HG03432 (cell line): Measurements from ENCODE around the gene TSN.
"Not testable (repeated sequence)": the region's sequence is repeated elsewhere in the genome, so short reads cannot be mapped to it uniquely, and the experiment has no call there.

Source experiments
- ATAC-seq: cut with Tn5 transposase; IDR thresholded peaks from one replicate; pipeline ENCODE4 v1.9.1; 2021; ENCODE audit warnings: mild to moderate bottlenecking, moderate library complexity; ENCODE audit not compliant: unreplicated experiment

Gene TSN

DNA sequence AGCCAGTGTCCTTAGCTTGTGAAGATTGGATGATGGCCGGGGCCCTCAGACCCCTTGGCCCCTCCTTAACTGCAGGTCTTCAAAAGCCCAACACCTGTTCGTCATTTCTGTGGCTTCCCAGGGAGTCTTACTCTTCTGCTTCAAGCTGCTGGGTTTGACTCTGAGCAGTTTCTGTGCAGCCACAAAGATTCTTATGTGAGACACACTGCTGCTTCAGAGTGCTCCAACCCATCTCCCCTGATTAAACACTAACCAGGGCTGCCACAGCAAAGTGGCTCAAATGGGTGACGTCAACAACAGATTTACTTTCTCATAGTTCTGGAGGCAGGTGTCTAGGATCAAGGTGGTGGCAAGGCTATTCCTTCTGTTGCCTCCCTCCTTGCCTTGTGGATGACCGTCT, 40.8 kb downstream of the TSN start:
- peak; percentile 90 for ATAC-seq

DNA sequence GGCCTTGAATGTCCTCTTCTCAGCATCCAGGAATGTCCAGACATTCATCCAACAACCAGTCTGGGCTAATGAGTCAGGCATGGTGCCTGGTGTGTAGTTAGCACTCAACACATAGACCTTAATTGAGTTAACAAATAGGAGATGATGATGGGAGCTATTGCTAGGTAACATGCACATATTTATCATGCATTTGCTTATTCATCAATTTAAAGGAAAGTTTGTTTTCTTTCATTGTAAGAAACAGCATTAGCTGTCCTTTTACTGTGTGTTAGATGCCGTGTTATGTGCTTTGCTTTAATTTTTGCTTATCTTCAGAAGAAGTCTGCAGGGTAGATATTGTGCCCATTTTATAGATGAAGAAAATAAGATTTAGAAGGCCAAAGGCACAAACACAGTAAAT, 43.2 kb downstream of the TSN start:
- no peak for ATAC-seq

GRCh38 chr2:121801916-121802315, 46.5 kb downstream of the TSN start:
- no peak for ATAC-seq

- ATAC-seq, result no peak
Observed at GRCh38 chr2:121803503-121803902, 48.1 kb downstream of the TSN start.

- ATAC-seq, result peak; percentile 88
Observed at GRCh38 chr2:121804340-121804739, 48.9 kb downstream of the TSN start.

DNA sequence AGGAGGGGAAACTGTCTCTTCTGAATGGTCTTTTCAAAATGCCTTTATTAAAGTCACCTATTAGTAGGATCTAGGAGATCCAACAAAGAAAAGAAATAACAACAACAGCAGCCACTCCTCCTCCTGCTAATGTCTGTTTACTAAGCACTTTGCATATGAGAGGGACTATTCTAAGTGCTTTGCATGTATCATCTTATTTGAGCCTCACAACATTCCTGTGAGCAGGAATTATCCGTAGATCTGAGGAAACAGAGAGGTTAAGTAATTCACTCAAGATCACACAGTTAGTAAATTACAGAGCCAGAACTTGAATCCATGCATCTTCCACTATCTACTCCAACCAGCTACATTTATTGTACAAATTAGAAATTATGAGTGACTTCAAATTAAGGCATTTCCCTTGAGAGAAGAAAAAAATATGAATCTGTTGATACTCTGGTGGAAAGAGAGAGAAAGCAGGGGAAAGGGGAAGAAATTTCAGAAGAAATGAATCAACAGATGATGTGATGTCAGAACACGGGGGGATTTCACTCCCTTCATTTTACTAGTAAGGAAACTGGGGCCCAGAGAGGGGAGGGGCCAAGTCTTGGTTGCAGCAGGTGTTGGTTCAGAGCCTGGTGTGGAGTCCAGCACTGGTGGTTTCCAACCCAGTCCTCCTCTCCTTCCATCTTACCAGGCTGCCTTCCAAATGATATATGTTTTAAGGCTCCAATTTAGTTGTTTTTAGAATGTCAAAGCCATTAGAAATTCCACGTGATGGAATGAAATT, 49.7 kb downstream of the TSN start:
- peak; percentile 40 for ATAC-seq

GRCh38 chr2:121805766-121806143, 50.3 kb downstream of the TSN start:
- no peak for ATAC-seq

DNA sequence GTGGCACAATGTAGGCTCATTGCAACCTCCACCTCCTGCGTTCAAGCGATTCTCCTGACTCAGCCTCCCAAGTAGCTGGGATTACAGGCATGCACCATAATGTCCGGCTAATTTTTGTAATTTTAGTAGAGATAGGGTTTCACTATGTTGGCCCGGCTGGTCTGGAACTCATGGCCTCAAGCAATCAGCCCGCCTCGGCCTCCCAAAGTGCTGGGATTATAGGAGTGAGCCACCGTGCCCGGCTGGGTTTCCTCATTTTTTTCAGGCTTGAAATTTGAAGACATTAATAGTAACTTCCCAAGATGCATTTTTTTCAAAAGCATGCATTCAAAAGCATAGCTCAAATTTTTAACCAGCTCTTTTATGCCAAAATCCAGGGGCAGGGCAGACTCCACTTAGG, 52.3 kb downstream of the TSN start:
- ATAC-seq, result not testable (repeated sequence)

DNA sequence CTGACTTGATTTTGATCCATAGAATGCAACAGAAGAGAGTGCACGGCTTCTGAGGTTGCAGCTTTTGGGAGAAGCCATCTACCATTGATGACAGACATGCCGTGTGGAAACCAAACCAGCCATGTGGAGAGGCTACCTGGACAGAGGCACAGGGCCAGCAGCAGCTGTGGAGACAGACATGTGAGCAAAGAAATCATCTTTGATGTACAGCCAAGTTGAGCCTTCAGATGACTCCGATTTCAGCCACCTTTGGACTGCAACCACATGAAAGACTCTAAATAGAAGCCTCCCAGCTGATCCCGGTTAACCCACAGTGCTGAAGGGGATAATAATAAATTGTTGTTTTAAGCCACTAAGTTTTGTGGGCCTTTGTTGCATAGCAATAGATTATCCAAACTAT, 54.2 kb downstream of the TSN start:
- no peak for ATAC-seq

DNA sequence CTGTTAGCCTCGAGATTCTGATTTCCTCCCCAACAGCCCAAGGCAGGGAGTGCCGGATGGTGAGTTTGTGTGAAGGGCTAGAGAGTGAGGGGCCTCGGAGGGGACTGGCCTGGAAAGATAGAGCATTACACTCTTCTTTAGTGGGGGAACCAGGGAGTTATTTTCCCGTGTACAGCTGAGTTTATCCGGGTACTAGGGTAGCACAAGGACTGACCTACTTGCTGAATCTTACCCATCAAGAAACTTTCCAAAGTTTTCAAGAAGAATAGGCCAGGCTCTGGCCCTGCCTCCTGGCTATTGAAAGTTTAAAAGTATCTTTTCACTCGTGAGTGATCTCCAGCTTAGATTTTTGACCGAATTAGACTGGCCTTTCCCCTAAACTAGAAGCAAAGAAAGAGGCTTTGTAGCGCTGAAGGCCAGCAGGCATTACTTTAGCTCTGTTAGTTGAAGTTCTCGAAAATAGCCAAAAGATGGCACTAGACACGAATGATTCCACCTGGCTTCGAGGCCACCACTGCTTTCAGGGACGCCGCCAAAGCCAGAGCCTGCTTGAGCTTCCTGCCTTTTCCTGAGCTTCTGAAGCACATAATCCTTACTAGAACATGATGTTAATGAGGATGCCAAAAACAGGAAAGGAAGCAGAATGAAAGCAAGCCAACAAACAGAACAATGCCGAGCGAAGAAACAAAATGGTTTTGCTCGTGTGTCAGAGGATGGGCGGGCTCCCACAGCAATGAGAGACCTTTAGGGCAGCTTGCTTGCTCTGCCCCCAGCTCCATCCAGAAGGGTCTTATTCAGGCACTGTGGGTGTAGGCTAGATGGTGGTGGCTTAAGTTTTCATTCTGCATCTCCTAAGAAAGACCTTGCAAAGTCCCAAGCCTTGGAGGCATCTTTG, 55.8 kb downstream of the TSN start:
- peak; percentile 96 for ATAC-seq

- ATAC-seq, result not testable (repeated sequence)
Observed at GRCh38 chr2:121813083-121813482, 57.6 kb downstream of the TSN start.

GRCh38 chr2:121815216-121815615, 59.8 kb downstream of the TSN start:
- no peak for ATAC-seq

DNA sequence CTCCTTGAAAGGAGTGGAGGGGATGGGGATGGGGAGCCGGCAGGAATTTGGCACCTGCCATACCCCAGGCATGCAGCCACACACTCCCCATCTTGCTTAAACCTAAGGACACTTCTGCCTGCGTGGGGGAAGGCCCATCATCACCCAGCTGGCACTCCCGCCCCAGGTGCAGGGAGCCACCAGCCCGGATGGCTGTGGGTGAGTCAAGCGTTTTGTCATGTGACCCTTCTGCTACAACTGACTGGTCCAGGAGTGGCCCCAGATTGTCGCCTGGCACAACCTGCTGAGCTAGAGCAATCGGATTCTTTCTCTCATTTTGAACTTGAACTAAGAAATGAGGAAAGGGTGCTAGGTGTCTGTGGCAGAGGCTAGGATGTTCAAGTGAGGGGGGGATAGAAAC, 61.3 kb downstream of the TSN start:
- ATAC-seq, result peak; percentile 48

GRCh38 chr2:121817304-121817703, 61.9 kb downstream of the TSN start:
- ATAC-seq, result not testable (repeated sequence)
